ENCODE results near the gene FBXW8.

Gene FBXW8, protein sequence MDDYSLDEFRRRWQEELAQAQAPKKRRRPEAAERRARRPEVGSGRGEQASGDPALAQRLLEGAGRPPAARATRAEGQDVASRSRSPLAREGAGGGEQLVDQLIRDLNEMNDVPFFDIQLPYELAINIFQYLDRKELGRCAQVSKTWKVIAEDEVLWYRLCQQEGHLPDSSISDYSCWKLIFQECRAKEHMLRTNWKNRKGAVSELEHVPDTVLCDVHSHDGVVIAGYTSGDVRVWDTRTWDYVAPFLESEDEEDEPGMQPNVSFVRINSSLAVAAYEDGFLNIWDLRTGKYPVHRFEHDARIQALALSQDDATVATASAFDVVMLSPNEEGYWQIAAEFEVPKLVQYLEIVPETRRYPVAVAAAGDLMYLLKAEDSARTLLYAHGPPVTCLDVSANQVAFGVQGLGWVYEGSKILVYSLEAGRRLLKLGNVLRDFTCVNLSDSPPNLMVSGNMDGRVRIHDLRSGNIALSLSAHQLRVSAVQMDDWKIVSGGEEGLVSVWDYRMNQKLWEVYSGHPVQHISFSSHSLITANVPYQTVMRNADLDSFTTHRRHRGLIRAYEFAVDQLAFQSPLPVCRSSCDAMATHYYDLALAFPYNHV

DNA sequence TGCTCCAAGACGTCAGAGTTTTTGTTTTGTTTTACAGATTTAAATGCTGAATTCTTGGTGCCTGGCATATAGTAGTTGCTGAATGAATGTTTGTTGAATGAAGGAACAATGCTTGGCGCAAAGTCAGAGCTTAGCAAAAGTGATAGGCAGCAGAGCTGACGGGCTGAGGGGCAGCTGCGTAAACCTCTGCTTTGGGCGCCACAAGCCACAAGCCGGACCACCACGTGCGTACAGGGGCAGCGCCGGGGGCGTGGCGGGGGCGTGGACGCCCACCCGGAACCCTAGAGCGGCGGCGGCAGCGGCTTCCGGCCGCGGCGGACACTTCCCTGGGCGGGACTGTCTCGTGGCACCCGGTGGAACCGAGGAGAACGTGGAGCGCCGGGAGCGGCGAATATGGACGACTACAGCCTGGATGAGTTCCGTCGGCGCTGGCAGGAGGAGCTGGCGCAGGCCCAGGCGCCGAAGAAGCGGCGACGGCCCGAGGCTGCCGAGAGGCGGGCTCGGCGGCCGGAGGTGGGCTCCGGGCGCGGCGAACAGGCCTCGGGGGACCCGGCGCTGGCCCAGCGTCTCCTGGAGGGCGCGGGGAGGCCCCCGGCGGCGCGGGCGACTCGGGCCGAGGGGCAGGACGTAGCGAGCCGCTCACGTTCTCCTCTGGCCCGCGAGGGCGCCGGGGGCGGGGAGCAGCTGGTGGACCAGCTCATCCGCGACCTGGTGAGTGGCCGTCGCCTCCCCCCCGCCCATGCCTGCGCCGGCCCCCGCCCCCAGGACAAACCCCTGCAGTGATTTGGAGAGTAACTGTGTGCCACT lies at the start of gene FBXW8:
TSS of gene FBXW8 (plus strand) at position 306 of the 807 bp plus-strand sequence. CDS start at position 394, 88 bp downstream.
- peak; percentile 50 for DNase-seq (ENCODE audit: low spot score)

GRCh38 chr12:116861320-116861719 lies 49.4 kb upstream of the FBXW8 start:
- no peak for DNase-seq (ENCODE audit: low spot score)

- no peak for DNase-seq (ENCODE audit: low spot score)
These were observed 48.6 kb upstream of the FBXW8 start for GRCh38 chr12:116862167-116862566.

GRCh38 chr12:116863275-116863767 lies 47.4 kb upstream of the FBXW8 start:
- DNase-seq (ENCODE audit: low spot score) = no peak

GRCh38 chr12:116864371-116865160 lies 46.2 kb upstream of the FBXW8 start:
- no peak for DNase-seq (ENCODE audit: low spot score)

DNA sequence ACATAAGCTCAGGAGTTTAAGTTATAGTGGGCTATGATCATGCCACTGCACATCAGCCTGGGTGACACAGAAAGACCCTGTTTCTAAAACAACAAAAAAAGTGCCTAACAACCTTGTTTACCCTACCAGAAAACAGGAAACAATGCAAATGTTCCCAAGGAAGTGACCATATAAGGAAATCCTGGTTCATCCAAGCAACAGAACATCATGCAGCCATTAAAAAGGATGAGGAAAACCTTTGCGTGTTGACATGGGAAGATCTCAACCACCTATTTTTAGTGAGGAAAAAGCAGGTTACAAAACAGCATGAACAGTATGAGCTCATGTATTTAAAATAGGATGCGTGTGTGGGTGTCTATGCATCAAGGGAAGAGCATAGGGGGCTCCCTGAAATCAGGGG lies 43.2 kb upstream of the FBXW8 start:
- no peak for DNase-seq (ENCODE audit: low spot score)

DNA sequence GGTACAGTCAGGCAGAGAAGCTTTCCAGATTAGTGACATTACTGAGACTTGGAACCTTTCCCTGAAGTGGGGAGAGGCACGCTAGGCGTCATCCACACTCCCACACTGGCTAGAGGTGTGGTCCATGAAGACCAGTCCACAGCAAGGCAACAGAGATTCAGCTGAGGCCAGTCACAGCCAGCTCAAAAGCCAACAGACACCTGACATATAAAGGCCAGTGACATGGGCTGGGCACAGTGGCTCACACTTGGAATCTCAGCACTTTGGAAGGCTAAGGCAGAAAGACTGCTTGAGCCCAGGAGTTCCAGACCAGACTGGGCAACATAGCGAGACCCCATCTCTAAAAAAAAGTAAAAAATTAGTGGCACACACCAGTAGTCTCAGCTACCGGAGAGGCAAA lies 40.4 kb upstream of the FBXW8 start:
- no peak for DNase-seq (ENCODE audit: low spot score)

GRCh38 chr12:116874324-116874995 lies 36.3 kb upstream of the FBXW8 start:
- no peak for DNase-seq (ENCODE audit: low spot score)

GRCh38 chr12:116876151-116876869 lies 34.4 kb upstream of the FBXW8 start:
- no peak for DNase-seq (ENCODE audit: low spot score)

DNA sequence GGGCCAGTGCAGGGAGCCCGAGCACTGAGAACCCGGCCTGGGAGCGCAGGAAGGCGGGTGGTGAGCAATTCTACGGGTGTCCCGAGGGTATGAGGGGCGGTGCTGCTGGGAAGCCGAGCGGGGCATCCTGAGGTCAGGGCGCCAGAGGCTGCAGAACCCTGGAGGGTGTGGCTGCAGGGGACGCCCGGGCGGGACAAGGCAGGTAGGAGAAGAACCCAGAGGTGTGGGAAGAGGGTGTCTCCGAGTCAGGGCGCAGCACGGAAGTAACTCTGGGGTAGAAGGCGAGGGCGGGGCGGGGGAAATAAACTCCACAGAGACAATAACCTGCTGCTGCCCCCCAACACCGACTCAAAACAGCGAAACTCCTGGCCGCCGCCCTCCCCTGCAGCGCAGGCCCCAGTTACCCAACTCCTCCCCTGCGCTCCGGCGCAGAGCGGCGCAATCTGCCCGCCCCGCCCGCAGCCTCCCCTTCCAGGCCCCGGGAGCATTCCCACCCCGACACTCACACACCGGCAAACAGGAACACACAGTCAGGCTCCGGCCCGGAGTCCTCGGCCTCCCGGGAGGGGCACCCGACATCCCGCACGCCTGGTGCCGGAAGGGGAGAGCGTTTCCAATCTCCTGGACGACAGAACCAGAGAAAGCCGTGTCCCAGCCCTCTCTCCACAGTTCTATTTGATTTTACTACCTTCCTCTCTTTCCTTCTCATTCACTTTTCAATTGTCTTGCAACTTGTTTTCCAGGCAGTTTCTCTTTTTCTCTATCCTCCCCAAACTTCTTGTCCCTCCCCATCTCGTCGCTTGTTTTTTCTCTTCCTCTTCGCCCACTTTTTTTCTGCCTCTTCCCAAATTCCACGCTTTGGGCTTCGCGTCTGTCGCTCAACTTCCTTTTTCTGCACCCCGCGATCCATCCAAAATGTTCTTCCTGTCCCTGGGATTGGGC lies 31.9 kb upstream of the FBXW8 start:
- no peak for DNase-seq (ENCODE audit: low spot score)

- DNase-seq (ENCODE audit: low spot score) = no peak
These were observed 31.1 kb upstream of the FBXW8 start for GRCh38 chr12:116879509-116880212.

DNA sequence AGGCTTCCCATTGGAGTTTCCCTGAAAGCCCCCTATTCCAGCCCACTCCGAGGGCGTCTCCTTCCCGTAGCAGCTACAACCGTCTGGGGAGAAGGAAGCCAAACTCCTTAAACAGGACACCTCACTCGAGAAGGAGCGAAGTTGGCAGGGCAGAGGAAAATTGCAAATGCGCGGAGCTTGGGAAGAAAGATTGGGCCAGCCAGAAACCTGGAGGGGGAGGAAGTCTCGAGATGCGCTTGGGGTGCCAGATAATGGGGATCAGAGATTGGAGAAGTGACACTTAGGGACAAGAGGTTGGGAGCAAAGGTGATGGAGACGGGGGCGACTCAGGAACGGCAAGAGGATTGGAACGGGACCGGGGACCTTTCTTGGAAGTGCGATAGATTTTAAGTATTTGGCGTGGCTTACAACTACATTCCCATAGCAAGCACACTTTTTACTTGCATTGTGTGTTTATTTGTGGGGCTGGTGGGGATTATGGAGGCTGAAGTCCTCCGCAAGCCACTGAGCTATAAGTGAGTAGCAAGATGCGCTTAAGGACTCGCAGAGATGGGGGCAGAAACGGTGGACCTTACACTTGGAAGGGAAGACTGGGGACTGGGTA lies 30.4 kb upstream of the FBXW8 start:
- no peak for DNase-seq (ENCODE audit: low spot score)

DNA sequence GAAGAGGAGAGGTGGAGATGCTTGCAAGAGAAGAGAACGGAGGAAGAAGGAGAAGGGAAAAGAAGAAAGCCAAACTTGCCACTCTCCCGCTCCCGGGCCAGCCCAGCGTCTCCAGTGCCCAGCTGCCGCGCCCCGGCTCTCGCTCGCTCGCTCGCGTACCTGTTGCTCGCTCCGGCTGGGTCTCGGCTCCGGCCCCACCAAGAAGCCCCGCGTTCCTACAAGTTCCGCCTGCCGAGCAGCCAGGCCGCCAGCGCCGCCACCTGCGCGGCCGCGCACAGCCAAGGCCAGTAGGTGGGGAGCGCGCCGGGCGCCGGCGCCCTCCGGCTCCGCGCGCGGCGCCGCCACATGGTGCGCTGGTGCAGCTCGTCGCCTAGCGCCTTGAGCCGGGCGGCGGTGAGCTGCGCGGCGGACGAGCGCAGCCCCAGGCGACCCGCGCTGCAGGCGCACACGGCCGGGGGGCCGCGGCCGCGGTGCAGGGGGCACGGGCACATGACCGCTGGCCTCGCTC lies 29.9 kb upstream of the FBXW8 start:
- DNase-seq (ENCODE audit: low spot score) = no peak

DNA sequence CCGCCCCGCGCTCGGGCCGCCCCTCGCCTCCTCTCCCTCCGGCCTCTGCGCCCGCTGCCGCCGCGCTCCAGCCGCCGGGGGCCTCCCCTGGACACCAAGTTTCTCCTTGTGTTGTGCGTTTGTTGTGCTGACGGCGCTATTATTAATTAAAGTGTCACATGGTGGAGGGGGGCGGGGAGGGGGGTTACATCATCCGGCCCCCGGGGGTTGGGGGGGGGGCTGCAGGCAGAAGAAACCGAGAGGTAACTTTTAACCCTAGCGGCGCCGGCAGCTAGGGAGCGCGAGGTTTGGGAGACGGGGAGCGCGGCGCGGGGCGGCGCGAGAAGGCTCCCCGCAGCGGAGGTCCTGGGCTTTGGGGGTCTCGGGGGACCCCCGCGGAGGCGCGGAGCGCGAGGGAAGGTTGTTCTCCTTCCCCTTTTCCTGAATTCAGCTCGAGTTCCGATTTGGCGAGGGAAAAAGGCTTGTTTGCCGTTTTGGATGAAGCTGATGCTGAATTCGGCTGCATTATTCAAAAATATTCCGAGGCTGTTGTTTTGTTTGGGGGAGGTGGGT lies 29.3 kb upstream of the FBXW8 start, which contains the start of gene HRK:
TSS of gene HRK (minus strand) at position 117 of the 552 bp plus-strand sequence. CDS start 134 bp downstream, outside the sequence.
- DNase-seq (ENCODE audit: low spot score) = no peak

GRCh38 chr12:116881877-116882507 lies 28.8 kb upstream of the FBXW8 start:
- DNase-seq (ENCODE audit: low spot score) = no peak

GRCh38 chr12:116882742-116883141 lies 28.0 kb upstream of the FBXW8 start:
- DNase-seq (ENCODE audit: low spot score) = no peak

DNA sequence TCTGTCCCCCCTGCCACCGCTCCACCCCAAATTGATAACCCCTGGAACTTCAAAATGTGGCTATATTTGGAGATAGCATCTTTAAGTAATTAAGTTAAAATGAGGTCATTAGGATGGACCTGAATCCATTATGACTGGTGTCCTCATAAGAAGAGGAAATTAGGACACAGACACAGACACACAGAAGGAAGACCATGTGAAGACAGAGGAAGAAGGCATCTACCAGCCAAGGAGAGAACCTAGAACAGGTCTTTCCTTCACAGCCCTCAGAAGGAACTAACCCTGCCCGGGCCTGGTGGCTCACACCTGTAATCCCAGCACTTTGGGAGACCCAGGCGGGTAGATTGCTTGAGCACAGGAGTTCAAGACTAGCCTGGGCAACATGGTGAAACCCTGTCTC lies 25.9 kb upstream of the FBXW8 start:
- no peak for DNase-seq (ENCODE audit: low spot score)

Measured in CD4-positive, alpha-beta T cell treated with Interleukin-15 for 4 hours (primary cell).